AG04449 (cell line): ENCODE measurements around the gene SYNGAP1.
A peak's percentile ranks its signal among the peaks of the same experiment; 100 is the strongest.

Source experiments
- CTCF ChIA-PET: fragments of 350-600 bp; formaldehyde crosslinking; extraction: SDS; loops from one replicate; lab custom pipeline; 2021; ENCODE audit warnings: antibody characterized with exemption; lab: Yijun Ruan, JAX
- POLR2A ChIA-PET: fragments of 400-600, 350-600 bp; formaldehyde crosslinking; extraction: SDS; loops from one replicate; lab custom pipeline; 2020; ENCODE audit warnings: antibody characterized with exemption, inconsistent platforms; lab: Yijun Ruan, JAX
- DNase-seq: peaks from one replicate; pipeline ENCODE4 v3.0.0-alpha.2; 2010; ENCODE audit warnings: low read depth, low spot score
- H3K4me3 ChIP-seq: 2 replicates; pipeline ENCODE4 v1.5.1; 2011; ENCODE audit warnings: low read depth, mild to moderate bottlenecking, control low read depth, low read length
- TF ChIP-seq, protein P1 (sequence below): IDR thresholded peaks from one replicate; pipeline ENCODE4 v1.5.1; 2011; ENCODE audit warnings: mild to moderate bottlenecking, moderate library complexity, low read length, control low read depth, inconsistent platforms; ENCODE audit not compliant: insufficient read depth; ENCODE audit errors: missing control alignments

The SYNGAP1 gene

GRCh38 chr6:33420491-33421343 is 852 bp downstream of the SYNGAP1 start:
- TF ChIP-seq, protein P1, sequence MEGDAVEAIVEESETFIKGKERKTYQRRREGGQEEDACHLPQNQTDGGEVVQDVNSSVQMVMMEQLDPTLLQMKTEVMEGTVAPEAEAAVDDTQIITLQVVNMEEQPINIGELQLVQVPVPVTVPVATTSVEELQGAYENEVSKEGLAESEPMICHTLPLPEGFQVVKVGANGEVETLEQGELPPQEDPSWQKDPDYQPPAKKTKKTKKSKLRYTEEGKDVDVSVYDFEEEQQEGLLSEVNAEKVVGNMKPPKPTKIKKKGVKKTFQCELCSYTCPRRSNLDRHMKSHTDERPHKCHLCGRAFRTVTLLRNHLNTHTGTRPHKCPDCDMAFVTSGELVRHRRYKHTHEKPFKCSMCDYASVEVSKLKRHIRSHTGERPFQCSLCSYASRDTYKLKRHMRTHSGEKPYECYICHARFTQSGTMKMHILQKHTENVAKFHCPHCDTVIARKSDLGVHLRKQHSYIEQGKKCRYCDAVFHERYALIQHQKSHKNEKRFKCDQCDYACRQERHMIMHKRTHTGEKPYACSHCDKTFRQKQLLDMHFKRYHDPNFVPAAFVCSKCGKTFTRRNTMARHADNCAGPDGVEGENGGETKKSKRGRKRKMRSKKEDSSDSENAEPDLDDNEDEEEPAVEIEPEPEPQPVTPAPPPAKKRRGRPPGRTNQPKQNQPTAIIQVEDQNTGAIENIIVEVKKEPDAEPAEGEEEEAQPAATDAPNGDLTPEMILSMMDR = no peak
- ChIA-PET POLR2A (no interaction called here), CTCF (no interaction called here)
- peak overlapping the region; percentile 61 for H3K4me3 ChIP-seq
- DNase-seq = no peak

DNA sequence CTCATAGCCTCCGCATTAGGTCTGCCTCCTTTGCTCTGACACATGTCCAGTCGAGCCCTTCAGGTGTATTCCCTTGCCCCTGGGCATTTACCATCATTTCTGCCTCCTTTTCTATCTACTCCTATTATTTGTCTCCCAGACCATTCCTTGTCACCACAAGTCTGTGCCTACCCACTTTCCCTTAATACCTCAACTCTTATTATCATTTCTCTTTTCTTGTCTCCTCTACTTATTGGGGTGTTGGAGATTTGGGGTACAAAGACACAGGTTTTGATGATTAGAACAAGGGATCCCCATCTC is 1.4 kb downstream of the SYNGAP1 start:
- no peak overlapping the region; the same call in 1 of the 2 replicates for H3K4me3 ChIP-seq
- TF ChIP-seq, protein P1 = no peak
- ChIA-PET POLR2A (no interaction called here), CTCF (no interaction called here)
- no peak for DNase-seq

GRCh38 chr6:33423777-33424176 is 3.9 kb downstream of the SYNGAP1 start:
- TF ChIP-seq, protein P1 = no peak
- H3K4me3 ChIP-seq = no peak overlapping the region
- CTCF ChIA-PET = interaction anchor here (1.4 to 3.3 kb wide), 2 partner anchors 10 to 33 kb away, joined by 3 to 48 read pairs; no protein-coding TSS in a partner anchor
- no peak for DNase-seq
- POLR2A ChIA-PET = no interaction called here

- H3K4me3 ChIP-seq = peak overlapping the region; percentile 66
- POLR2A ChIA-PET = interaction anchor here (0.8 to 1.5 kb wide), 2 partner anchors 29 to 125 kb away, joined by 3 to 5 read pairs; partner anchors contain the start of gene ZBTB9
- TF ChIP-seq, protein P1 = no peak
- CTCF ChIA-PET = interaction anchor here (0.6 to 3.3 kb wide), 14 partner anchors 8 to 658 kb away, joined by 3 to 48 read pairs (median 4); no protein-coding TSS in a partner anchor
- DNase-seq = no peak
Measured at GRCh38 chr6:33424855-33425667, 5.2 kb downstream of the SYNGAP1 start.

DNA sequence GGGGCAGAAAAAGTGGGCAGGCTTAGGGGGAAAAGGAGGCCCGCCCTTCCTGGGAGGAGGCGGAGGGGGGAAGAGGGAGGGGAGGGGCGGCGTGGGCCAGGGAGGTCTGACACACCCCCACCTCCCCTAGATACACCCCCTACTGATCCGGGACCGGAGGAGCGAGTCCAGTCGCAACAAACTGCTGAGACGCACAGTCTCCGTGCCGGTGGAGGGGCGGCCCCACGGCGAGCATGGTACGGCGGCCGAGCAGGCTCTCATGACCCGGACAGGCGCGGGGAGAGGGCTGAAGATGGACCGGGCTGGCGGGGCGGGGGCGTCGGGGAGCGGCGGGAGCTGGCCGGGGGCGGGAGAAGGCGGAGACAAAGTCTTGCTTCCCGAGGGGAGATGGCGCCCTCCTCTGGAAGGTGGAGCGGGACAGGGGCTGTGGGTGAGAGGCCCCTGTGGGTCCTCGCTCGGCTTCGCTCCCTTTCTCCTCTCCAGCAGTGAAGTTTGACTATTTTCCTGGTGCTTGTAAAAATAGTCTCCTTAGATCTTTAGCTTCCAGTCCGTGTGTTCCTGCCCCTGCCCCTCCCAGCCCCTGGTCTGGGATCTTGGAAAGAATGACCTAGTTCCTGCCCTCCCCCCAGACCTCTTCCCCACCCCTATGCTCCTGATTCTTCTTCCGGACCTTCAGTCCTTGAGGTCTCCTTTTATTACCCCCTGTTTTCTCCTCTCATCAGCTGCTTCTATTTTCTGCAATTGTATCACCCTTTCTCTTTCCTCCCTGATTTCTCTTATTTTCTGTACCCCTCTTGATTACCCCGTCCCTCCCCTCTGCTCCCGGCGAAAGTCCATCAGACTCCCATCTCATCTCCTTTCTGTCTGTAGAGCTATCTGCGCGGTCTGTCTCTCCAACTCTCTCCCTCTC is 6.1 kb downstream of the SYNGAP1 start:
- ChIA-PET CTCF (interaction anchor here (0.6 to 3.3 kb wide), 14 partner anchors 9 to 657 kb away, joined by 3 to 48 read pairs (median 4); no protein-coding TSS in a partner anchor), POLR2A (interaction anchor here (0.8 to 1.5 kb wide), 3 partner anchors 9 to 126 kb away, joined by 3 to 5 read pairs (median 4); partner anchors contain the start of gene ZBTB9)
- H3K4me3 ChIP-seq = peak overlapping the region; percentile 66
- TF ChIP-seq, protein P1 = peak; percentile 70
- no peak for DNase-seq
